Tongue (tissue), 2 donors: ENCODE data around the gene BMX. TPM values are rescaled to one million over a fixed set of nuclear protein-coding genes. Genes with fewer than 3 reads are reported as not detected.
A peak's percentile ranks its signal among the peaks of the same experiment; 100 is the strongest.

Source experiments
- DNase-seq: peaks from one replicate; pipeline ENCODE4 v3.0.0-alpha.2; 2015
- total RNA-seq: library from RNA; depleted of rRNA; stranded (reverse); fragments of >200 nt; gene quantifications from one replicate; pipeline ENCODE4 v1.2.3, GENCODE V29; 2014

The BMX gene
- total RNA-seq, 1 donor from 2014 or later: 3.4 TPM

DNA sequence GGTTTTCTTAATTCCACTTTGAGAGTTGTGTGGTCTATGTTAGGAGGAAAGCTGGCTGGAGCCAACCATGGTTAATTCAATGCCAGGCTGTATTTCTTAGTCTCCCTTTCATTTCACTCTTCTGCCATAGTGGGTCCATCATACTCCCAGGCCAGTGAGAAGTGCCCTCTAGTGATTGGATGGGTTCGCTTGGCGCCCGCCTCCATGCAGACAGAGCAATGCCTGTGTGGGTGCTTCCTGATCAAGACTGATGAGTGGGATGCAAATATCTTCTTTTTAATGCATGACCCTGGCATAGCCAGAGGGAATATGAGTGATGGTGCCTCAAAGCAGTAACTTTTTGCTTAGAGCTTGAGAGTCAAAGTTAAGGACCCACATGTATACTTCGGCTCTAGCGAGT lies 6.4 kb downstream of the BMX start:
- DNase-seq: no peak

DNA sequence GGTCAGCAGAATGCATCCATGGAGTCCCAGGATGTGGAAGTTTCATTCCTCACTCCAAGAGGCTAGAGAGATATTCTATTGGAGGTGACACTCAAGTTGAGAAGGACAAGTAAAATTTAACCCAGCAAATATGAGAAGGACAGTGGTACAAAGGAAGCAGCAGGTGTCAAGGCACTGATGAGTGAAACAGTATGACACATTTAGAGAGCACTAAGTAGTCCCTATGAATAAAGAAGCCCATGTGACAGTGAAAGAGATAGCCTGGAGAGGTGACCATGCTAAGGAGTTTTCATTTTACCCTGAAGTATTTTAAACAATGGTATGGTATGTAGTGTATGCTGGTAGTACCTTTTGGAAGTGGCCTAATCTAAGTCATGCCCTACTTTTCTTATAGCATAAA lies 9.2 kb downstream of the BMX start:
- DNase-seq: no peak

DNA sequence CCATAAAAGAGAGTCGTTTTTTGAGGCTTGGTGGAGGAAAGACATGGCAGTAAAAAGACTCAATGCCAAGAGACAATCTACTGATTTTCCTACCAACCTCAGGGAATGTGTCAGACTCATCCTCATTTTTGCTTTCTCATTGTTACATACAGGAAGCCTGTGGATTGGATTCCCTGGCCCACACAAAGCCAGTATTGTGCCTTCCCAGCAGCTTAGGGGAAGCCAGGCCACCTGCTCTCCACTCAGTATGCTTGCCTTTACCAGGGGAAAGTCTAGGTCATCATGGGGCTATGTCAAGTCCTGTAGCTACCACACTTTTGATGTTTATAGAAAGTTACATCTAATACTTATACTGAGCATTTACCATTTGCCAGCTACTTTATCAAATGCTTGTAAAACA lies 11.0 kb downstream of the BMX start:
- no peak for DNase-seq

DNA sequence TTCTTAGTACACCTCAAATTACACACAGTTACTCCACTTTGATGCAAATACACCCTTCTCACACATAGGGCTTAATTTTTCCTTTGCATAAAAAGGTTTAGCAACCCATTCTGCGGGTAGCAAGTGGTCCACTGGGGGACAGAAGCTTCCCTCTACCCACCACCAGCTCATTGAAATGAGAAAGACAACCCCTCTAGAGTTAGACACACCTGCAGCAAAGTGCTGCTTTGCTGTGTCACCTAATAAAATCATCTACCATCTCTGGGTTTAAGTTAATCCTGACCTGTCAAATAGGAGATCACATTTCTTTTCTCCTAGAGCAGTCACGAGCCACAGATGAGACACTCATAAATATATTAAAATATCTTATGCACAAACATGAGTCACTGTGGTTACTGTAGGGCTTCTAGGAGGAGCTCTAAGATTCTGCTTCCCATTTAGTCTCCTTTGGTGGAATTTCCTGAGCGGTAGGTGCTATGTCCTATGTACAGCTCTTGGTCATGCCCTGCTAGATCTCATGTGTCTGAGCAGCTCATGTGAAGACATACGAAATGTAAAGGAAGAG lies 11.9 kb downstream of the BMX start:
- DNase-seq: no peak

DNA sequence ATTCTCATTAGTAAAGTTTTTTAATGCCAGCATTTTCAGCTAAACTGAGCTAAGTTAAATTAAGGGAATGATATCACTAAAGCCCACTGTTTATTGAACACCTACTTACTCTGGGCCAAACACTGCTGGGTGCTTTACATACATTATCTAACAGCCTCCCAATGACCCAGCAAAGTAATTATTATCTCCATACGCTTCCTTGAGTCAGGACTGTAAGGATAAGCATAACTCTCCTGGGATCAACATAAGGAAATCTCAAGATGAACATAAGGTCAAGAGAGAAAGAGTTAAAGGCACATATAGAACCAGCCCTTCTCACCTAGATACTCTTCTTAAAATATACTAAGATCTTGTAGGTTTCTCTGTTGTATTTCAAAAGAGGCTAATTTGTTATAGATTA lies 13.7 kb downstream of the BMX start:
- no peak for DNase-seq

DNA sequence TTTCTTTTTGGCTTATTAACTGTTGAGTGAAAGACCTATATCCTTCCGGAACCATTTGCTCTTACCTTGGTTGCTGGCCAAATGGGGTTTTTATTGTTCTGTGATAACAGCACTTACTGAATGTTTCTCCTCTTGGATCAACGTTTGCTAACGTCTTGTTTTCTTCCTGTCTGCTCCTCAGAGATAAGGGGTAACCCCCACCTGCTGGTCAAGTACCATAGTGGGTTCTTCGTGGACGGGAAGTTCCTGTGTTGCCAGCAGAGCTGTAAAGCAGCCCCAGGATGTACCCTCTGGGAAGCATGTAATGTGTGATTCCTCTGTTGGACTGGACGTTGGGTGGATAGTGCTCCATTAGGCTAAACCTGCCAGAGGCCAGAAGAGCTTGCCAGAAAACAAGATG lies 15.3 kb downstream of the BMX start:
- DNase-seq: no peak

DNA sequence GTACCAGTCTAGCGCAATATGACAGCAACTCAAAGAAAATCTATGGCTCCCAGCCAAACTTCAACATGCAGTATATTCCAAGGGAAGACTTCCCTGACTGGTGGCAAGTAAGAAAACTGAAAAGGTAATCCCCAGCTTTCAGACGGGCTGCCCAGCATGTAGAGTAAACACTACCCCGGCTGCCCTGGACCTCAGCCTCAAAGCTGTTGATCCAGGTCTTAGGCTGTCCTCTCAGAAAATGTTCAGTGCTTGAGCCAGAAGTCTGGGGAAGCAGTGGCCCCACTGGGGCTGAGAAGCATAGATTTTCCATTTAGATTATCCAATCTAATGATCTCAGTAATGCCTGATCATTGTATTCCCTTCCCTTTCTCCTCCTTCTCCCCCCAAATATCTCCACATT lies 21.9 kb downstream of the BMX start:
- no peak for DNase-seq

DNA sequence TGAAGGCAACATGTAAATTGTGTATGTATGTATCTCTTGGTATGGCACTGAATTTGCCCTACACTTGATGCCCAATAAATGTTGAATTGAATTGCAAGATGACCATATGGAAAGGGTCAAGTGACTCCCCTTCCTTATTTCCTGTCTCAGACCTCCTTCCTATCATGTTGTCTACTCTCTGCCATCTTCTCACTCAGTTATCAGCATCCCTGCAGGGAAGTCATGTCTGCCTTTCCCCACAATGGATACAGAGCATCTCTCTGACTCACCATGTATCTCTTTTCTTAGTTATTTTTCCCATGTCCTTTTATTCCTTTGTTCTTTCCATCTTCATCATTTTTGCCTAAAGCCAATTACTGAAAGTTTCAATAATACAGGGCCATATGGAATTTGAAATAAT lies 22.5 kb downstream of the BMX start:
- no peak for DNase-seq

DNA sequence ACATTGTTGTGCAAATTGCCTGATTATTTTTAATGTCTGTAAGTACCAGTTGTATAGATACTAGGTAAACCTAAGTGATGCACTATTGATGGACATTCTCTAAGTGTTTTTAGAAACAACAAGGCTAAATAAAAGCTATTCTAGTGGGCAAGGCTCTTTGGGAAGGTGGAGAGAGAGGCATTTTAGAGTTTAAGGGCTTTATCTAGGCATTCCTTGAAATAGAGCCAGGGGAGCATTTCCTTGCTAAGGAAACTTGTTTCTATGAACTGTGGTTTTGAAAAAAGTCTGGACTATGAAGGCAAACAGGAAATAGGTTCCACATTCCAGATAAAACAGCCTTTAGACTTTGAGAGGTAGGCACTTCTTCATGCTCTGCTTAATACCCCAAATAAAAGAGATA lies 23.8 kb downstream of the BMX start:
- peak; percentile 10 for DNase-seq

DNA sequence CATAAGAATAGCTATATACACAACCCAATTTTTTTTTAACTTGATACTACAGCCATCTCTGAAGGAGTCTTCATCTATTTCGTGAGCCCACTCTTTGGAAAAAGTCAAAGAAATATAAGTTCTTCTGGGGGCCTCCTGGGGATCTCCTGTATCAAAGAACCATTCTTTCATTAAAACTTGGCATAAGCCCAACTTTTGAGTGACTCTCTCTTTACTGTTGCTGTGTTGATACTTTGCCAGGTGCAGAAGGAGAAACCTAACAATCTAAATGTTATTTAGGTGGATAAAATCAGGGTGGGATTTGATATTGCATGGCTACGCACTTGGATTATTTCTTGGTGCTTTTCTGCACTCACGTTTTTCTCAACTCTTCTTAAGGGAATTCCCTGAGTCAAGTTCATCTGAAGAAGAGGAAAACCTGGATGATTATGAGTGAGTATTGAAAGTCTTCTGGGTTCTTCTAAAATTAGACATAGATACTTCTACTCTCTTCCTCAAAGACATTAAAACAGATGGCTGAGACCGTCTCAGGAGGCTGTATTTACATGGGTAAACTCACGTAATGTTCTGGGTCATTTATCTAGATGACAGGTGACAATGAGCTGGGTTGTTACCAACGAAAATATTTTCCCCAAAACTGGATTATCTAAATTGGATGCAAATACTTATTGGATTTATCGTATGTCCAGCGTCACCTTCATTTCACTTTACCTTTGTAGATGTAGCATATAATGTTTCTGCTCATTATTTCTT lies 25.2 kb downstream of the BMX start:
- DNase-seq: no peak

DNA sequence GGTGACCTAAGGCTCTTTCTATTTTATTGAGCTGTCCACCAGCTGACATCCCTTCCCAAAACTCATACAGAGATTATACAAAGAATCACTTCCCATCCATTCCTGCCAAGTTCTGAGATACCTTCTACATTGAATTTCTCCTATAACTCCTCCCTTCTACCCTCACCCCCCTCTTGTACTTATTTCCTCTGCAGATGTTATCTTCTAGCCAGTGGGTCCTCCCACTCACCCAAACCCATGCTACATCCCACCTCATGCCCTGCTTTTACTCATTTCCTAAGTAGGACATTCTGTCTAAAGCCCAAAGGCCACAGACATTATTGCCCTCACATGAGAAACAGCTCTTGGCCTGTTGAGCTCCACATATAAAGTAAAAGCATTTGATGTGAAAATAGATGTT lies 28.6 kb downstream of the BMX start:
- no peak for DNase-seq

DNA sequence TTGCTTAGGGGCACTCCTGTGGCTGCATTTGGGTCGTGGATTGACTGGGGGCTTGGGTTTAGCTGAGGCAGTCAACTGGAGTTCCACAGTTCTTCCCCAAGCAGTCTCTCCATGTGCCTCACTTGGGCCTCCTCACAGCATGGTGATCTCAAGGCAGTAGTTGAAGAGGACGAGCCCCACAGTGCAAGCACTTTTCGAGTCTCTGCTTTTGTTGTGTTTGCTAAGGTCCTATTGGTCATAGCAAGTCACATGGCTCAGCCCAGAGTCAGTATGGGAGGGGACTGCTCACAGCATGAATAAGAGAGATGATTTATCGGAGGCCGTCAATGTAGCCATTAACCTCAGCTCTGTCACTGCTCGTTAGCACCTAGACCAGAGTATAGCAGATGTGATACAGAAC lies 29.7 kb downstream of the BMX start:
- no peak for DNase-seq

DNA sequence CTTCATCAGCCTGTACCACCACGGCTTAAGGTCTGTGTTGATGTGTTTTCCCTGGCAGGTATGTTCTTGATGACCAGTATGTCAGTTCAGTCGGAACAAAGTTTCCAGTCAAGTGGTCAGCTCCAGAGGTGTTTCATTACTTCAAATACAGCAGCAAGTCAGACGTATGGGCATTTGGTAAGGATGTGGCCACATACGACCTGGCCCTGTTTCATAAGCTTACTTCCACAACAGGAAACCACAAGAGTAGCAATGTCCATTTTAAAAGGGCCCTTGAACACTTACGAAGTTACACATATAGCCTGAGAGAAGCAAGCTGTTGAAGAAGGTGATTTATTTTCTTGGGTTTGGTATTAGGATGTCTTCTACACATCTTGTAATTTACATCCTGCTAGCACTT lies 46.1 kb downstream of the BMX start:
- DNase-seq: no peak

DNA sequence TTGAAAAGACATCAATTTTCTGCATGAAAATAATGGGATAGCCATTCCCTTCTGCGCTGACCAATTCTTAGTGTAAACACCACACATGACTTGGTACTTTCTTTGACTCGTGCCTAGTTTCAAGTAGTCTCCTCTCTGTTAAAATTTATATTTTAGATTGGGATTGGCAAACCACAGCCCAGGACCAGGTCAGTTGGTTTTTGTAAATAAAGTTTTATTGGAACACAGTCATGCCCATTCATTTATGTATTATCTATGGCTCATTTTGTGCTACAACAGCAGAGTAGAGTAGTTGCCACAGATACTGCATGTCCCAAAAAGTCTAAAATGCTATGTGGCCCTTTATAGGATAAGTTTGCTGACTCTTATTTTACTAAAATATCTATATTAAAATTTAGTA lies 46.7 kb downstream of the BMX start:
- no peak for DNase-seq

DNA sequence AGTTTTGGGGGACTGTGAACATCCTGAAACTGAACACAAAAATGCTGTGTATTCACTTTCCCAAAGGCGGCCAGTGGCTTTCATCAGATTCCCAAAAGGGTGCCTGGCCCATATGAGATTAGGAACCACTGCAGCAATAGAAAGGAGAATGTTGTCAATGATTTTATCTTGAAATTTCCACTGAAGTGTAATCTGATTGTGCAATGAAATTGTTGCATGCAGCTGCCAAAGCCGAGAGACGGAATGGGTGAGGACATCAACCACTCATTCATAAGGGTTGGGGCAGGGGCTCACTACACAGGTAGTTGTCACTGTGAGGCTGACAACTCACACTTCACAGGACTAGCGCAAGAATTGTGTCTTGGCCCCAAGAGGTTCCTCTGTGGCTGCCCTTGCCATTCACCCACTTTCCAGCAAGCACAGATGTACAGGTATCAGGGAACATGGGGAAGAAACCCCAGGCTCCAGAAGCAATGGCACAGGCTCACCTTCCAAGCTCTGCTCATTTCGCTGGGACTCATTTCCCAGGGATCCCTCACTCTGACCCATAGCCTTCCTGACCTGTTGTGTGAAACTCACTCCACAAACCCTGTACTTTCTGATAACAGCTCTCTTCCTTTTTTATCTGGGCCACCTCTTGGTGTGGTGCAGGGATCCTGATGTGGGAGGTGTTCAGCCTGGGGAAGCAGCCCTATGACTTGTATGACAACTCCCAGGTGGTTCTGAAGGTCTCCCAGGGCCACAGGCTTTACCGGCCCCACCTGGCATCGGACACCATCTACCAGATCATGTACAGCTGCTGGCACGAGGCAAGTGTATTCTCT lies 48.8 kb downstream of the BMX start:
- DNase-seq: no peak

DNA sequence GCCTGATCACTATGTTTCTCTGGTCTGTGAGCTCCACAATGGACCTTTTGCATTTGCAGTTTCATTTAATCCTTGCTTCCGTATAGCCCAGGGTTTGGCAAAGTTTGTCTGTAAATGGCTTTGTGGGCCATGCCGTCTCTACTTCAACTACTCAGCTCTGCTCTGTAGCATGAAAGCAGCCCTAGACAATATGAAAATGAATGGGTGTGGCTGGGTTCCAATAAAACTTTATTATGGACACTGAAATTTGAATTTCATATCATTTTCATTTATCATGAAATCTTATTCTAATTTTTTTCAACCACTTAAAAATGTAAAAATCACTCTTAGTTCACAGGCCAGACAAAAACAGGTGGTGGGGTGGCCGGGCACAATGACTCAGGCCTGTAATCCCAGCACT lies 58.6 kb downstream of the BMX start:
- no peak for DNase-seq

DNA sequence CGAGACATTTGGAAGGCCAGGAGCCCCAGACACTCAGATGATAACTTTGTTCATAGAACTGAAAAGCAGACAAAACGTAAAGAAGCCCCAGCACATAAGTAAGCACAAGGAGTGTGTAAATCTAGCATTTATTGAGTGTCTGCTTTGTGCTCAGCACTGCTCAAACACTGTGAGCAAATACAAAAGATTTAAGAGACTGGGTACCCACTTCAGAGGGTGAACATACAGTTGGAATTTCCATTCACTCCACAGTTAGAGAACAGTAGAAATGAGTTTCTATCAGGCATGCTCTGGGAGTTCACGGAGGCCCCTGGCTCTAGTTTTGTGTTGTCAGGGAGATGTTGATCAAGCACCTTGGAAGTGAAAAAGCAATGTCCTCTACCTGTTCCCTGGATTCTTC lies 60.3 kb downstream of the BMX start:
- no peak for DNase-seq

DNA sequence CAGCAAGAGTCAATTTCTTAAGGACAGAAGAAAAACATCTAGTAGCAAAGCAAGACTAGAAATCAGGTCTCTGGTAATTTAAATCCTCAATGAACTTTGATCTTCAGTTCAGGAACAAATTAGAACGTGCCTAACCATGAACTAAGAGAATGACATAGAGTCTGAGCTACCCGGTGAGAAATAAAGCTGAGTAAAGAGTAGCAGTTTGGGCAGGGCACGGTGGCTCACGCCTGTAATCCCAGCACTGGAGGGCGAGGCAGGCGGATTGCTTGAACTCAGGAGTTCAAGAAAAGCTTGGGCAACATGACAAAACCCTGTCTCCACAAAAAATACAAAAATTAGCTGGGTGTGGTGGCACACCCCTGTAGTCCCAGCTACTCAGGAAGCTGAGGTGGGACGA lies 62.4 kb downstream of the BMX start:
- DNase-seq: no peak

DNA sequence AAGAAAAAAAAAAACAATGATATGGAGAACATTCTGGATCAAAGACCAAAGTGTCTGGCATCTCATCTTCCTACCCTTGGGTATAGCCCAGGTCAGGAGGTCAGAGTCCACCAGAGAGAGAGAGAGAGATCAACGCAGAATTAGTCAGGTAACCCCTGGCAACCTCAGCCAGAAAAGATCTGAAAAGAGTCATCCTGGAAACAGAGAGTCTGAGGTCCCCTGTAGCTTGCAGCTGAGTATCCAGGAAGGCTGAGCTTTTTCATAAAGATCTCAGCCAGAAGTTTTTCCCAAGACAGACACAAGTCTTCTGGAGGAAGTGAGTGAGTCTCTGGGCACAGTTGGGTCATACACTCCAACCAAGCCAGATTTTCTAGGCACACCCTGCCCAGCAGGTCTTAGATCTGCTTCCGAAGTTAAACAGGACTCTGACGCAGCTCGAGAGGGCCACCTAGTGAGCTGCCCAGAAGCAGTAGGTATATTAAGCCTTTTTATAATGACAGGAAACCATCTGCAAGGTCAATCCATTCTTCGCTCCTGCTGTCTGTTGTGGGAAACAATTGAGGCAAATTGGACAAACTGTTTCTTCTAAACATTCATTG lies 64.5 kb downstream of the BMX start:
- DNase-seq: peak; percentile 60

DNA sequence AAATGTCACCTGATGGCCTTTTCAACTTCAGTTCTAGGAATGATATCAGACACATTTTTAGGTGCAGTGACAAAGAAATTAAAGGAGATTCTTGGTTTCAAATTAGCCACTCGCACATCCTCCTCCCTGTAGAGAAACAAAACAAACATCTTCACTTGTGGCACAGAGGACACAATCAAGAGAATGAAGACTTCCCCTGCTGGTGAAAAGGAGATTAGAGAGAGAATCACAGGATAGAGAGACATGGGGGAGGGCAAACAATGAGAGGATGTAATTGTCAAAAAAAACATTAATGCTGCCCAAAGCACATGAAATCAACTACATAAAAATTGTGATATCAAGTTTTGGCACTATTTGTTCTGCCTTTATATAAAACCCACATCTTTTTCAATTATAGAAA lies 65.6 kb downstream of the BMX start:
- DNase-seq: no peak

DNA sequence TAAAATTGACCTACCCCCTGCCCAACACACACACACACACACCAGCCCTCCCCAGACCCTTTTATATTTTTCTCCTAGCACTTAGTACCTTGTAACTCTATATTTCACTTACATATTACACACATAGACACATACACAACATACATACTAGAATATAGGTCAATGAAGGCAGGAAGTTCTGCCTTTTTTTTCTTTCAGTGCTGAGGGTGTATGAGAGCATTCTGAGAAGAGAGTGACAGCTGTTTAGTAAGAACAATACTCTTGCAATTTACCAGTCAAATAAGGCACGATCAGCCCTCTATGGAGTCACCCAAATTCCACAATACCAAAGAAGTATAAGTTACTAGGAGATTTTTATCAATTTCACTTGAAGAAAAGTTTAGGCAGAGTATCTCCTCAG lies 66.7 kb downstream of the BMX start:
- DNase-seq: no peak

DNA sequence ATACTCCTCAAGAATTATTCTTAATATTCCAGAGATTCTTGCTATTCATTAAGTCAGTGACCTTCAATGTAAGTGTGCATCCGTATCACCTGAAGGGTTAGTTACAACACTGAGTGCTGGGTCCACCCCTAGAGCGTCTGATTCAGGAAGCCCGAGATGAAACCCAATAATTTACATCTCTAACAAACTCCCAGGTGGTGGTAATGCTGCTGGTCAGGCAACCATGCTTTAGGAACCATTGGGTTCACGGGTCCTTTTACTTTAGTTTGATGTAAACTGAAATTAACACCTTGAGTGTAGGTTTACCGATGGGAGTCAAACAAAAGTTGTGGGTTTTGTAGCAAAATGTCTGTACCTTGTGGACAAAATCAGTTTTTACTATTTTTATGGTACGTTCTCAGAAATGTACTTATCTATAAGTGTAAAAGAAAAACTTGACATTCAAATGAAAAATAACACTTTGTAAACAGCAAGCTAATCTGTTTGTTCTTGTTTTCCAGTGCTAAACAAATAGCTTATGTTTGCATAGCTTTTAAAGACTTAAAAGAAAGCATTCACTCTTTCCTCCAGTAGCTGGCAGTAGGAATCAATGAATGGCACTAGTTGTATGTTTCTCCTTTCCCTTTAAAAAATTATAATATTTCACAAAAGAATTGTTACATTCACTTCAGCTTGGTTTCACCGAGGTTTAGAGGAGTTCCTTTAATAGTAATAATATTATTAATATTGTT lies 67.4 kb downstream of the BMX start:
- peak; percentile 2 for DNase-seq

DNA sequence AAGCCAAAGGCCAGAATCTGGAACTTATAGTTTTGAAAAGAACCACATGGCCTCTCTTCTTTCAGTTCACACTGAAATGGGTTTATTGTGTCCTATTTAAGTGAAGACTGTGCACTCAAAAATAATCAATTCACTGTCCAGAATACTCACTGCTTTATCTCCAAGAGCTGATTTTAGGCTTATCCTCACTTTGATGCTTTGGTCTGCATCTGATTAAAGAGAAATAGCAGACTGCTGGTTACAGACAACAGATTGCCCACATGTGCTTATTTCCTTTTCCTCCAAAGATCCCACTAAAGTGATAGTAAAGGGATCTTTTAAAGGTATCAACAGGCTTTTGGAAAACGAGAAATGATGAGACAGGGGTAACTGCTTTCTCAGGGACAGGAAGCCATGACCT lies 69.5 kb downstream of the BMX start:
- DNase-seq: peak; percentile 3
